ENCODE data around the gene XCL1. TPM values are rescaled to one million over a fixed set of nuclear protein-coding genes. Genes with fewer than 3 reads are reported as not detected.
"Not testable (repeated sequence)": the region's sequence is repeated elsewhere in the genome, so short reads cannot be mapped to it uniquely, and the experiment has no call there.

XCL1 gene, protein sequence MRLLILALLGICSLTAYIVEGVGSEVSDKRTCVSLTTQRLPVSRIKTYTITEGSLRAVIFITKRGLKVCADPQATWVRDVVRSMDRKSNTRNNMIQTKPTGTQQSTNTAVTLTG
- not detected in 2 replicates for total RNA-seq (2014; rRNA removed; shearing (Covaris generic); ENCODE audit: low replicate concordance)

DNA sequence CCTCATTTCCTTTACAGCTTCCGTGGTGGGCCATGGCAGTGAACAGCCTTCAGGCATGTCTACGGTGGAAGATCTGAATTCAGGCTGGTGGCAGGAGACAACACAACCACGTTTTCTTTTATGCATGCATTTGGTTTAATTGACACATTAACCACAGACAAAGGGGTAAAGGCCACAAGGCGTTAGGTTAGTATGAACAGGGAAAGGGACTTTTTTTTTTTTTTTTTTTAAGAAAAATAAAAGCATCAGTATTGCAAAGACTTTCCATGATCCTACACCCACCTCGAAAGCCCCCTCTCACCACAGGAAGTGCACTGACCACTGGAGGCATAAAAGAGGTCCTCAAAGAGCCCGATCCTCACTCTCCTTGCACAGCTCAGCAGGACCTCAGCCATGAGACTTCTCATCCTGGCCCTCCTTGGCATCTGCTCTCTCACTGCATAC, at the start of gene XCL1:
TSS of gene XCL1 (plus strand) at position 361 of the 444 bp plus-strand sequence. CDS start at position 394, 33 bp downstream.
- H3K4me1 ChIP-seq (ENCODE audit: low read length); H3K9ac ChIP-seq (ENCODE audit: low read length); H3K27me3 ChIP-seq (ENCODE audit: low read length); H3K79me2 ChIP-seq (ENCODE audit: low read length); H3K4me2 ChIP-seq (ENCODE audit: low read depth, low read length, poor library complexity, severe bottlenecking); H2AFZ ChIP-seq (ENCODE audit: low read length); DNase-seq; H3K4me3 ChIP-seq (ENCODE audit: low read length); H3K27ac ChIP-seq (ENCODE audit: low read length); H4K20me1 ChIP-seq (ENCODE audit: insufficient read depth, low read depth, low read length); H3K9me2 ChIP-seq (replicated peaks; ENCODE audit: insufficient read depth, low read length); H3K36me3 ChIP-seq (ENCODE audit: insufficient read depth, low read length); H3K9me3 ChIP-seq (ENCODE audit: low read length): not testable (repeated sequence)

DNA sequence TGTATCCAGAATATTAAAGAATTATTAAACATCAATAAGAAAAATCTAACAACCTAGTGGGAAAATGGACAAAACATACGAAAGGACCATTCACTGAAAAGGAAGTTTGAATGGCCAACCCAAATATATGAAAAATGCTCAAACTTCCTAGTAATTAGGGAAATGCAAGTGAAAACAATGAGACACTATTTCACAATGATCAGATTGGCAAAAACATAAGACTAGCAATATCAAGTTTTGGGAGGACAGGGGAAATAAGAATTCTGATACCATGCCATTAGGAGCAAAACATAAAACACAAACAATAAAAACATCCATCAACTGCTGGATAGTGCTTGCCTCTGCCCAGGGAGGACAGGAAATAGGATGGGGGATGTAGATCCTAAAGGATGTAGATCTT, 46.9 kb upstream of the XCL1 start:
- no peak overlapping the region for H2AFZ ChIP-seq (ENCODE audit: low read length)
- H4K20me1 ChIP-seq (ENCODE audit: insufficient read depth, low read depth, low read length), result no peaks in the 10 kb centered on the region
- no peaks in the 10 kb centered on the region for H3K9me3 ChIP-seq (ENCODE audit: low read length)
- no peaks in the 10 kb centered on the region for H3K36me3 ChIP-seq (ENCODE audit: insufficient read depth, low read length)
- H3K79me2 ChIP-seq (ENCODE audit: low read length), result no peaks in the 10 kb centered on the region
- DNase-seq, result no peak
- no peaks in the 10 kb centered on the region for H3K4me1 ChIP-seq (ENCODE audit: low read length)
- no peaks in the 10 kb centered on the region for H3K9me2 ChIP-seq (replicated peaks; ENCODE audit: insufficient read depth, low read length)
- no peak overlapping the region for H3K9ac ChIP-seq (ENCODE audit: low read length)
- no peak overlapping the region for H3K27ac ChIP-seq (ENCODE audit: low read length)
- H3K4me2 ChIP-seq (ENCODE audit: low read depth, low read length, poor library complexity, severe bottlenecking), result no peak overlapping the region
- no peaks in the 10 kb centered on the region for H3K27me3 ChIP-seq (ENCODE audit: low read length)
- no peak overlapping the region for H3K4me3 ChIP-seq (ENCODE audit: low read length)

DNA sequence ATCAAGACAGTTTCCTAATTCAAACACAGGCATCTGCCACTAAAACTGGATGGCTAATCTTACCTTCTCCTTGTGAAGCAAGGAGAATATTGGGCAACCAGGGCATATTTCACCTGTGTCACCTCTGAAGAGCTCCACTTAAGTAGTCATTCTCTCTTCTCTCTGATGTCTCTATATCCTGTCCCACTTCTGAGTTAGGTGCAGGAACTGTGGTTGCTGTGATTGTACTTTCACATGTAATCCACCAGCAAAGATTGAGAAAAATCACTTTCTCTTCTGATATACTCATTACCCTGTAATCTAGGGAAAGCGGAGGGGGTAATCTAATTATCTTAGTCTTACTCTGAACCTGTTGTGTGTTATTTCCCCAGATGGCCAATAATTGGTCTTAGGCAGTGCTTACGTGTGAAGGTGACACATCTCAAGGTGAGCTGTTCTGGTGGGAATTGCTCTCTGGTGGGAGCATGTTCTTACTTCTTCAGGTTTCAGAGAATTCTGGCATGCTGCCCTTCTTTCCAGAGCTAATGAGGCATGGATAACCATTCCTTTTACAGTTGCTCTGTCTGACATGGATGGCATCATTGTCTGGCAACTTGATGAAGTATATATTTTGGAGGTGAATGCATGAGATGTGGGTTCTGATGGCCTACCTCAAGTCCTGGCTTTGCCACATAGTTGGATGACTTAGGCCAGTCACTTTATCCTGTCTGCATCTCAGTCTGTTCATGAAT, 44.6 kb upstream of the XCL1 start:
- Histone ChIP-seq H2AFZ (ENCODE audit: low read length) (no peak overlapping the region), H3K4me2 (ENCODE audit: low read depth, low read length, poor library complexity, severe bottlenecking) (no peak overlapping the region), H3K9me2 (replicated peaks; ENCODE audit: insufficient read depth, low read length) (no peaks in the 10 kb centered on the region), H3K4me1 (ENCODE audit: low read length) (no peaks in the 10 kb centered on the region), H3K27ac (ENCODE audit: low read length) (no peak overlapping the region), H3K79me2 (ENCODE audit: low read length) (no peaks in the 10 kb centered on the region), H3K36me3 (ENCODE audit: insufficient read depth, low read length) (no peaks in the 10 kb centered on the region), H4K20me1 (ENCODE audit: insufficient read depth, low read depth, low read length) (no peaks in the 10 kb centered on the region), H3K9ac (ENCODE audit: low read length) (no peak overlapping the region), H3K4me3 (ENCODE audit: low read length) (no peak overlapping the region), H3K27me3 (ENCODE audit: low read length) (no peaks in the 10 kb centered on the region), H3K9me3 (ENCODE audit: low read length) (no peaks in the 10 kb centered on the region)
- no peak for DNase-seq

DNA sequence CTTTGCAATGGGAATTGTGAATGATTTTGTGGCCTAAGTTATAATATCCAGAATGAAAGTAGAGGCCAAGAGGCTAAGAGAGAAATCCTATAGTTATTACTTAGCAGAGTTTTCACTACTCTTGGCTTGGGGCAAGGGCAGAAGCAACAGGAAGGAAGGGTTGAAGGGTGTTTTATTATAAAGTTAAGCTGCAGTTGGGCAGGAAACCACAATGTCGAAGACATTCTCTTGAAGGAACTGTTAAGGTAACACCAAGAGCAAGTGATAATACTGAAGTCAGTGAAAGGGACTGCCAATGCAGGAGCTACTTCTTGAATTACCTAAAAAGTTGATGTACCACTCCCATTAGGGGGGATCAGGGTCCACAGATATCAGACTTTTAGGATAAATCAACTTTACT, 40.9 kb upstream of the XCL1 start:
- H2AFZ ChIP-seq (ENCODE audit: low read length), result no peak overlapping the region
- H3K27me3 ChIP-seq (ENCODE audit: low read length), result no peaks in the 10 kb centered on the region
- H3K9me3 ChIP-seq (ENCODE audit: low read length), result no peaks in the 10 kb centered on the region
- DNase-seq, result no peak
- no peaks in the 10 kb centered on the region for H3K79me2 ChIP-seq (ENCODE audit: low read length)
- H3K27ac ChIP-seq (ENCODE audit: low read length), result no peak overlapping the region
- no peaks in the 10 kb centered on the region for H3K36me3 ChIP-seq (ENCODE audit: insufficient read depth, low read length)
- no peaks in the 10 kb centered on the region for H3K9me2 ChIP-seq (replicated peaks; ENCODE audit: insufficient read depth, low read length)
- no peaks in the 10 kb centered on the region for H3K4me1 ChIP-seq (ENCODE audit: low read length)
- no peak overlapping the region for H3K4me3 ChIP-seq (ENCODE audit: low read length)
- H3K9ac ChIP-seq (ENCODE audit: low read length), result no peak overlapping the region
- no peak overlapping the region for H3K4me2 ChIP-seq (ENCODE audit: low read depth, low read length, poor library complexity, severe bottlenecking)
- no peaks in the 10 kb centered on the region for H4K20me1 ChIP-seq (ENCODE audit: insufficient read depth, low read depth, low read length)

DNA sequence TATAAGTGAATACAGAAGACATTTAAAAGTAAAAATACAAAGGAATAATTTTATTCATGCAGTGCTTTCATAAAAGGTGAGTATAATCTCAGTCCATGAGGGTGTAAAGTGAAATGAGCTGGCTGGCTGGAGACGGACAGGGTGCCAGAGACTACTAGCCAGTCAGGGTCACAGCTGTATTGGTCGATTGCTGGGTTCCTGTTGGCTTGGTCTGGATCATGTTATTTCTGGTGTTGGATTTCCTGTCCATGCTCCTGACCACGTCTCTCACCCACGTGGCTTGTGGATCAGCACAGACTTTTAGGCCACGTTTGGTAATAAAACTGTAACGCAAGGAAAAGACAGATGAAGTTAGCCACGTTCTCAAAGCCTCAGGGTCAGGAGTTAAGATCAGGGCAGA, 35.6 kb upstream of the XCL1 start:
- not testable (repeated sequence) for H3K9ac ChIP-seq (ENCODE audit: low read length); H3K4me1 ChIP-seq (ENCODE audit: low read length); H3K9me2 ChIP-seq (replicated peaks; ENCODE audit: insufficient read depth, low read length); H4K20me1 ChIP-seq (ENCODE audit: insufficient read depth, low read depth, low read length); DNase-seq; H3K36me3 ChIP-seq (ENCODE audit: insufficient read depth, low read length); H3K9me3 ChIP-seq (ENCODE audit: low read length); H3K27me3 ChIP-seq (ENCODE audit: low read length); H3K4me2 ChIP-seq (ENCODE audit: low read depth, low read length, poor library complexity, severe bottlenecking); H3K79me2 ChIP-seq (ENCODE audit: low read length); H3K27ac ChIP-seq (ENCODE audit: low read length); H3K4me3 ChIP-seq (ENCODE audit: low read length); H2AFZ ChIP-seq (ENCODE audit: low read length)

DNA sequence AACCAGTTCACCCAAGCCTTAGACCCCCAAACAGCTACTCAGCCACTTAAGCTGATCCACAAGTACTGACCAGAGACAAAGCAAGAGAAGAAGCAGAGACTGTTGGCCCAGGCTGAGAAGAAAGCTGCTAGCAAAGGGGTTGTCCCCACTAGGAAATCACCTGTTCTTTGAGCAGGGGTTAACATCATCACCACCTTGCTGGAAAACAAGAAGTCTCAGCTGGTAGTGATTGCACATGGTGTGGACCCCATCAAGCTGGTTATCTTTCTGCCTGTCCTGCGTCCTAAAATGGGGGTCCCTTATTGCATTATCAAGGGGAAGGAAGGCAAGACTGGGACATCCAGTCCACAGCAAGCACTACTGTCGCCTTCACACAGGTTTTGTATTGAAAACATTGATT, 33.4 kb upstream of the XCL1 start:
- not testable (repeated sequence) for H3K4me3 ChIP-seq (ENCODE audit: low read length); DNase-seq; H3K27me3 ChIP-seq (ENCODE audit: low read length); H2AFZ ChIP-seq (ENCODE audit: low read length); H3K9me2 ChIP-seq (replicated peaks; ENCODE audit: insufficient read depth, low read length); H3K4me2 ChIP-seq (ENCODE audit: low read depth, low read length, poor library complexity, severe bottlenecking); H3K9me3 ChIP-seq (ENCODE audit: low read length); H3K79me2 ChIP-seq (ENCODE audit: low read length); H3K27ac ChIP-seq (ENCODE audit: low read length); H4K20me1 ChIP-seq (ENCODE audit: insufficient read depth, low read depth, low read length); H3K4me1 ChIP-seq (ENCODE audit: low read length); H3K9ac ChIP-seq (ENCODE audit: low read length); H3K36me3 ChIP-seq (ENCODE audit: insufficient read depth, low read length)

DNA sequence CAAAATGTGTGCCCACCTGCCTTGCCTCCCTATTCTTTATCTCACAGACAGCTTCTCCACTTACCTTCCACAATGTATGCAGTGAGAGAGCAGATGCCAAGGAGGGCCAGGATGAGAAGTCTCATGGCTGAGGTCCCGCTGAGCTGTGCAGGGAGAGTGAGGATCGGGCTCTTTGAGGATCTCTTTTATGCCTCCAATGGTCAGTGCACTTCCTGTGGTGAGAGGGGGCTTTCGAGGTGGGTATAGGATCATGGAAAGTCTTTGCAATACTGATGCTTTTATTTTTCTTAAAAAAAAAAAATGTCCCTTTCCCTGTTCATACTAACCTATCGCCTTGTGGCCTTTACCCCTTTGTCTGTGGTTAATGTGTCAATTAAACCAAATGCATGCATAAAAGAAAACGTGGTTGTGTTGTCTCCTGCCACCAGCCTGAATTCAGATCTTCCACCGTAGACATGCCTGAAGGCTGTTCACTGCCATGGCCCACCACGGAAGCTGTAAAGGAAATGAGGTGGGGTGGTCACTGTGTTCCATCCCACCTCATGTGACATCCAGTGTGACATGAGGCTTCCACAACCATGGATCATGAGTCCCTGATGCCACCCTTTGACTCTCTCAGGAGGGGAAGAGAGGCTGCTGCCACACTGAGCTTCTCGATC, 32.4 kb upstream of the XCL1 start, which contains the start of gene XCL2:
TSS of gene XCL2 (minus strand) at position 158 of the 659 bp plus-strand sequence. CDS start at position 125, 33 bp downstream.
- H3K79me2 ChIP-seq (ENCODE audit: low read length); H3K9ac ChIP-seq (ENCODE audit: low read length); H3K36me3 ChIP-seq (ENCODE audit: insufficient read depth, low read length); H3K4me2 ChIP-seq (ENCODE audit: low read depth, low read length, poor library complexity, severe bottlenecking); H3K4me1 ChIP-seq (ENCODE audit: low read length); H3K27ac ChIP-seq (ENCODE audit: low read length); DNase-seq; H3K9me3 ChIP-seq (ENCODE audit: low read length); H4K20me1 ChIP-seq (ENCODE audit: insufficient read depth, low read depth, low read length); H3K27me3 ChIP-seq (ENCODE audit: low read length); H2AFZ ChIP-seq (ENCODE audit: low read length); H3K4me3 ChIP-seq (ENCODE audit: low read length); H3K9me2 ChIP-seq (replicated peaks; ENCODE audit: insufficient read depth, low read length): not testable (repeated sequence)

DNA sequence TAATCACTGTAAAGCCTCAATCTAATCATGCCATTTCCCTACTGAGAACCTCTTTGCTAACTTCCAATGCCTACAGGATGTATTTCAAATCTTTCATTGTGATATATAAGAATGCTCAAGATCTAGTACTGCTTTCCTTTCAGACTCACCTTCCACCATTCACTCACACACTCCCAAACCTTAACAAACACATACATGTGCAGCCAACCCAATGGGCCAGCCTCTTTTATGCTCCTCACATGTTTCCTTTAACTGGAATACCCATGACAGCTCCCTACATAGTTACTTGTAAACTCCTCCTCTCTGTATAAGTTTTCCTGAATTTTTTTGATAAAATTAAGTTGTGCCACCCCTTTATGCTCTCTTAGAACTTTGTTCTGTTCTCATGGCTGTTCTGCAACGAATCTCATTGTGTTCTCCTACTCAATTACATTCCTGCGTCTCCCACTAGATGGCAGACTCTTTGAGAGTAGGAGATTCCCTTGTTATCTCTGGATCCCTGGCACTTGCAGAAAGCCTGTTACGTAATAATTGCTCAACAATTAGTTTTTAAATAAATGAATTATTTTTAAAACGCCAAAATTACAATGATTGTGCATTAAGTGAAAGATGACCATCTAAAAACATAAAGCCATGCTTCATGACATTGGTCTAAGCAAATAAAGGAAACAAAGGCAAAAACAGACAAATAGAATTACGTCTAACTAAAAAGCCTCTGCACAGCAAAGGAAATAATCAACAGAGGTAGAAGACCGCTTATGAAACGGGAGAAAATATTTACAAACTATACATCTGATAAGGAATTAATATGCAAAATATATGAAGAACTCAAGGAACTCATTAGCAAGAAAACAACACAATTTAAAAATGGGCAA, 30.5 kb upstream of the XCL1 start:
- not testable (repeated sequence) for H3K9me3 ChIP-seq (ENCODE audit: low read length); H3K27me3 ChIP-seq (ENCODE audit: low read length); H3K4me3 ChIP-seq (ENCODE audit: low read length); H3K9me2 ChIP-seq (replicated peaks; ENCODE audit: insufficient read depth, low read length); H3K27ac ChIP-seq (ENCODE audit: low read length); H4K20me1 ChIP-seq (ENCODE audit: insufficient read depth, low read depth, low read length); H3K4me1 ChIP-seq (ENCODE audit: low read length); H3K9ac ChIP-seq (ENCODE audit: low read length); H2AFZ ChIP-seq (ENCODE audit: low read length); H3K36me3 ChIP-seq (ENCODE audit: insufficient read depth, low read length); H3K4me2 ChIP-seq (ENCODE audit: low read depth, low read length, poor library complexity, severe bottlenecking); DNase-seq; H3K79me2 ChIP-seq (ENCODE audit: low read length)
